Activated naive CD4-positive, alpha-beta T cell treated with anti-CD3 and anti-CD28 coated beads, Interleukin-2, amount 50 U/mL, for 24 hours (primary cell): ENCODE results near the gene GRID1.

ENCODE experiments used
- H3K27ac Mint-ChIP-seq: one replicate; pipeline ENCODE4 v1.8.0; 2021; ENCODE audit warnings: mild to moderate bottlenecking, mixed read lengths
- H3K27me3 Mint-ChIP-seq: one replicate; pipeline ENCODE4 v1.8.0; 2021; ENCODE audit warnings: mixed read lengths
- H3K36me3 Mint-ChIP-seq: one replicate; pipeline ENCODE4 v1.8.0; 2021; ENCODE audit warnings: mixed read lengths
- H3K4me1 Mint-ChIP-seq: one replicate; pipeline ENCODE4 v1.8.0; 2021; ENCODE audit warnings: mixed read lengths
- H3K4me3 Mint-ChIP-seq: one replicate; pipeline ENCODE4 v1.8.0; 2021; ENCODE audit warnings: mild to moderate bottlenecking, mixed read lengths
- H3K9me3 Mint-ChIP-seq: one replicate; pipeline ENCODE4 v1.8.0; 2021; ENCODE audit warnings: mixed read lengths

Gene GRID1

DNA sequence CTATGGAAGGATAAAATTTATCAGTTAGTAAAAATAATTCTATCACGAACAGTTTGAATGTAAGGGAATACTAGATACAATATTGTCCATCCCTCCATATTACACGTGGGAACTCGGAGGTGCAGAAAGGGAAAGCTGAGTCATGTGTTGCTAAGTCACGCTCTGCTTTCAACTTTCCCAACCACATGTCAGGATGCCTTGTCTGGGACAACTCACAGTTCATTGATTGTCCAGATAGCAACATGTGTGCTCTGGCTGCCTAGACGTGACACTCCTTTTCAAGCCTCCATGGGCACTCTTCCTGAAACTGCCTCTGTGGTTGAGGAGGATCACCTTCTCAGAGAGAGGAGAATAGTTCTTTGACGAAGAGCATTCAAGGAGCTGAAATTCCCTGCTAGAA is 808.1 kb downstream of the GRID1 start:
- H3K9me3 Mint-ChIP-seq = no peaks in the 10 kb centered on the region
- no peaks in the 10 kb centered on the region for H3K4me1 Mint-ChIP-seq
- no peak overlapping the region for H3K27ac Mint-ChIP-seq
- peaks cover 4% of the 10 kb centered on the region for H3K27me3 Mint-ChIP-seq
- no peak overlapping the region for H3K4me3 Mint-ChIP-seq
- H3K36me3 Mint-ChIP-seq = no peaks in the 10 kb centered on the region

DNA sequence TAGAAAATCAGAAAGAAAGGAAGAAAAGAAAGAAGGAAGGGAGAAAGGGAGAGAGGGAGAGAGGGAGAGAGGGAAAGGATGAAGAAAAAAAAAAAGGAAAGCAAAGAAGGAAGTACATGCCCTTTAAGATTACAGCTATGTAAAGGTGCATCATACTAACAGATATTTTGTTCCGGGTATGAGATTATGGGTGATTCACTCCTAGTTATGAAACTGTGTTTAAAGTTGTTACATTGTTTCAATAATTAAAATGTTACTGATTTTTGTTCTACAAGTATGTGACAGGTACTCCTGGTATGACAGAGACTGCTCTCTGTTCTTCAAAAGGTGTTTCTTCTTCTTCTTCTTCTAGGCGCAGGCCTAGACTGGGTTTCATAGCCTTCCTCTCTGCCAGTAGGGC is 808.9 kb downstream of the GRID1 start:
- no peaks in the 10 kb centered on the region for H3K4me1 Mint-ChIP-seq
- no peak overlapping the region for H3K27ac Mint-ChIP-seq
- peaks cover 4% of the 10 kb centered on the region for H3K27me3 Mint-ChIP-seq
- H3K4me3 Mint-ChIP-seq = no peak overlapping the region
- H3K36me3 Mint-ChIP-seq = no peaks in the 10 kb centered on the region
- H3K9me3 Mint-ChIP-seq = no peaks in the 10 kb centered on the region

DNA sequence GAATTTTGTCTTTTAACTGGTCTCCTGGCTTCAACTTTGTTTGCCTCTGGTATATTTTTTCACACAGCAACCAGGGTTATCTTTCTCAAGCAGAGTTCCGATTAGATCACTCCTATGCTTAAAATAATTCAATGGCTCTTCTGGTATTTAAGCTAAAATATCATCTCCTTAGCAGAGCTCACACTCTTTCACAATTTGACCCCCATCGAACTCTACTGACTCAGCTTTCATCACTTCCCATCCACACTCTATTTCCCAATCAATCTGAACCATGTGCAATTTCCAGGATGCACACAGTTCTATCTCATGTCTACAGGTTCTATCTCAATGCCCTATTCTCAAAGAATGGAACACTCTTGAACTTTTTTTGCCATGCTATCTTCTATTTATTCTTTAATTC is 809.5 kb downstream of the GRID1 start:
- peaks cover 4% of the 10 kb centered on the region for H3K27me3 Mint-ChIP-seq
- H3K4me1 Mint-ChIP-seq = no peaks in the 10 kb centered on the region
- no peak overlapping the region for H3K4me3 Mint-ChIP-seq
- H3K27ac Mint-ChIP-seq = no peak overlapping the region
- H3K36me3 Mint-ChIP-seq = no peaks in the 10 kb centered on the region
- no peaks in the 10 kb centered on the region for H3K9me3 Mint-ChIP-seq
